ENCODE results near the gene C2CD4A.

Gene C2CD4A

GRCh38 chr15:62060113-62060895 is 6.5 kb upstream of the C2CD4A start, which contains the start of gene VPS13C:
TSS of gene VPS13C (minus strand) at chr15:62060447. CDS start at chr15:62060374, 73 bp downstream.
- no peak for FAIRE-seq

GRCh38 chr15:62060896-62061280 is 5.9 kb upstream of the C2CD4A start:
- FAIRE-seq = no peak

GRCh38 chr15:62063825-62064635 is 2.7 kb upstream of the C2CD4A start:
- no peak for FAIRE-seq

GRCh38 chr15:62067448-62068044 is 769 bp downstream of the C2CD4A start:
- FAIRE-seq = no peak

- FAIRE-seq = no peak
Measured at GRCh38 chr15:62068071-62068809, 1.5 kb downstream of the C2CD4A start.

- no peak for FAIRE-seq
Measured at GRCh38 chr15:62068810-62069167, 2.0 kb downstream of the C2CD4A start.

GRCh38 chr15:62069551-62069950 is 2.8 kb downstream of the C2CD4A start:
- no peak for FAIRE-seq

- peak; percentile 97 for FAIRE-seq
Measured at GRCh38 chr15:62071711-62072308, 5.0 kb downstream of the C2CD4A start.

- FAIRE-seq = no peak
Measured at GRCh38 chr15:62075595-62076277, 9.0 kb downstream of the C2CD4A start.

- FAIRE-seq = no peak
Measured at GRCh38 chr15:62079594-62079993, 12.8 kb downstream of the C2CD4A start.

GRCh38 chr15:62083194-62084154 is 16.7 kb downstream of the C2CD4A start:
- no peak for FAIRE-seq

GRCh38 chr15:62085740-62086139 is 19.0 kb downstream of the C2CD4A start:
- FAIRE-seq = no peak

- no peak for FAIRE-seq
Measured at GRCh38 chr15:62087671-62088352, 21.0 kb downstream of the C2CD4A start.

- no peak for FAIRE-seq
Measured at GRCh38 chr15:62088353-62088693, 21.5 kb downstream of the C2CD4A start.

GRCh38 chr15:62089616-62090015 is 22.8 kb downstream of the C2CD4A start:
- no peak for FAIRE-seq

GRCh38 chr15:62090988-62091387 is 24.2 kb downstream of the C2CD4A start:
- FAIRE-seq = no peak

GRCh38 chr15:62093809-62094208 is 27.0 kb downstream of the C2CD4A start:
- no peak for FAIRE-seq

GRCh38 chr15:62094388-62094787 is 27.6 kb downstream of the C2CD4A start:
- FAIRE-seq = no peak

GRCh38 chr15:62099094-62099601 is 32.4 kb downstream of the C2CD4A start:
- no peak for FAIRE-seq

GRCh38 chr15:62103431-62103830 is 36.7 kb downstream of the C2CD4A start:
- FAIRE-seq = no peak

Data from G401.6 (cell line).